Measurements from ENCODE around the gene RSRC1.

GRCh38 chr3:158528076-158528674, 418.3 kb downstream of the RSRC1 start:
- TF ChIP-seq ATF3 (CRISPR knock-in tag; IDR thresholded peaks at IDR 0.05) (no peak), HDAC2 (CRISPR knock-in tag; IDR thresholded peaks at IDR 0.05) (no peak), CAMTA2 (CRISPR knock-in tag; IDR thresholded peaks at IDR 0.05; ENCODE audit: borderline replicate concordance) (no peak), CTCF (CRISPR knock-in tag; IDR thresholded peaks at IDR 0.05) (no peak), GABPA (IDR thresholded peaks at IDR 0.05; ENCODE audit: low read depth, low read length) (no peak), GABPA (CRISPR knock-in tag; IDR thresholded peaks at IDR 0.05; ENCODE audit: low read depth) (no peak), HOXA3 (CRISPR knock-in tag; IDR thresholded peaks at IDR 0.05) (no peak), KAT8 (CRISPR knock-in tag; IDR thresholded peaks at IDR 0.05) (no peak), SKIL (CRISPR knock-in tag; IDR thresholded peaks at IDR 0.05; ENCODE audit: borderline replicate concordance) (no peak), PBX3 (CRISPR knock-in tag; IDR thresholded peaks at IDR 0.05; ENCODE audit: borderline replicate concordance) (no peak), SALL2 (CRISPR knock-in tag; IDR thresholded peaks at IDR 0.05) (no peak)

Measured in HepG2 (cell line).